HG03139 (cell line): Measurements from ENCODE around the gene WDR70.
A peak's percentile ranks its signal among the peaks of the same experiment; 100 is the strongest.

Source experiments
- ATAC-seq: cut with Tn5 transposase; IDR thresholded peaks from one replicate; pipeline ENCODE4 v1.9.1; 2021; ENCODE audit not compliant: unreplicated experiment

WDR70 gene

DNA sequence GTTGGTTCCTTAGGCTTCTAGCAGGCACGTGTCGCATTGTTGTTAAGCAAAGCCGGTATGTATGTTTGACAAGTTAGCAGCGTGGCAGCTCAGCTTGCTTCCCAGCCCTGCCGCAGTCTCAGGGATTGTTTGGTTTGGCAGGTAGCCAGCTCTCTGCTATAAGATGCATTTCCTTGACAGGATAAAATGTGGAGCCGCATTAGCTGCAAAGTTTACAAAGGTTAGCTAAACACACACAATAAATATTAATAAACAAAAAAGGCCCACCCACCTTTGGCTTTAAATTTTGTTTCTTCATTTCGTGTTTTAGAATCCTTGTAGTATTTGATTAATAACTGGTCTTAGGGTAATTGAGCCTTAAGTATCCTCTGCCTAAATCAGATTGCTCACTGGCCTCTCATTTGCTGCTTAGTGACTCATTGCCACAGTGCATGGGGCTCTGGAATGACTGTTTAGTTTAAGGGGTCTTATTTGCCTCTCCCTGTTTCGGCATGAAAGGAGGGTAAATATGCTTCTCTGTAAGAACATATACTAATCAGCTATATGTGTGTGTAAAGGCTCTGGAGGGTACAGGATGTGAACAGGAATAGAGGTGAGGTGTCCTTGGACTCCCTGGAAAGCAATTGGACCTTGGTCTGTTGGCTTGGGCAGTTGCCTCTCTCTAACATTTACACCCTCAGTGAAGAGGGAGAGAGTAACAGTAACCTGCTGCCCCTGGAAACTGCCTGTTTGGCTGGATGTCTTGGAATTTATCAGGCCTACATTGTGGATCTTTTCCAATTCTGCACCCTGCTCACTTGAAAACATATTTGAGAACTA, 338.7 kb downstream of the WDR70 start:
- no peak for ATAC-seq

DNA sequence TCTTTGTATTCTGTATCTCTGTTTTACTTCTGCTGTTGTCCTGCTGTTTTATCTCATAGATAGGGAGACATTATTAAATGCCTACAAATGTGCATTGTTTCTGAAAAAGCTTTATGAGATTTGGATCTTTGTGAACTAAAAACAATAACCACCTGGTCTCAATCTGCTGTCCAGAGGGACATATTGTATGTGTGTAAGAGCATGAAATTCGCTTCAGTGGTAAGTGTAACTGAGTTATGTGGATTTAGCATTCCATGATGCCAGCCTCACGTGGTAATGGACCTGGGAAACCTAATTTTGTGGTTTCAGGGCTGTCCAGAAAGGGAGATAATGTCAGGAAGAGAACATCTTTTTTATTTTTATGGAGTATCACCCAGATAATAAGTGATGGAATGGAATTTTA, 341.4 kb downstream of the WDR70 start:
- no peak for ATAC-seq

DNA sequence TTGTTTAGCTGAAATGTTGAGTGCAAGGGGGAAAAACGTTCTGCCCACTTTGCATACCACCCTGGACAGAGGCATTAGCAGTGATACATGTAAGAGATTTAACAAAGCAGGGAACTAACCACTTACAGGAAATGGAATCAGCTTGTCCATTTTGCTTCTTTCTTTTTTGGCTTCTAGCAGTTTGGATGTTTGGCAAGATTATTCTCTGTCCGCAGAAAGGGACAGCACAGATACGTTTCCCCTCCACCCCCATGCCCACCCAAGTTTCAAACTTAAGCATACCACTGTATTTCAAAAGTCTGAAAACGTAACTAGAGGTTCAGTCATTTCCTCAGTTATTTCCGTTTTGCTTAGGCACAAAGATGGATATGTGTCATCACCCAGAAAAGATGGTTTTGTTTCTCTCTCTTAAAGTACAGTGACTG, 342.3 kb downstream of the WDR70 start:
- ATAC-seq: peak; percentile 59

DNA sequence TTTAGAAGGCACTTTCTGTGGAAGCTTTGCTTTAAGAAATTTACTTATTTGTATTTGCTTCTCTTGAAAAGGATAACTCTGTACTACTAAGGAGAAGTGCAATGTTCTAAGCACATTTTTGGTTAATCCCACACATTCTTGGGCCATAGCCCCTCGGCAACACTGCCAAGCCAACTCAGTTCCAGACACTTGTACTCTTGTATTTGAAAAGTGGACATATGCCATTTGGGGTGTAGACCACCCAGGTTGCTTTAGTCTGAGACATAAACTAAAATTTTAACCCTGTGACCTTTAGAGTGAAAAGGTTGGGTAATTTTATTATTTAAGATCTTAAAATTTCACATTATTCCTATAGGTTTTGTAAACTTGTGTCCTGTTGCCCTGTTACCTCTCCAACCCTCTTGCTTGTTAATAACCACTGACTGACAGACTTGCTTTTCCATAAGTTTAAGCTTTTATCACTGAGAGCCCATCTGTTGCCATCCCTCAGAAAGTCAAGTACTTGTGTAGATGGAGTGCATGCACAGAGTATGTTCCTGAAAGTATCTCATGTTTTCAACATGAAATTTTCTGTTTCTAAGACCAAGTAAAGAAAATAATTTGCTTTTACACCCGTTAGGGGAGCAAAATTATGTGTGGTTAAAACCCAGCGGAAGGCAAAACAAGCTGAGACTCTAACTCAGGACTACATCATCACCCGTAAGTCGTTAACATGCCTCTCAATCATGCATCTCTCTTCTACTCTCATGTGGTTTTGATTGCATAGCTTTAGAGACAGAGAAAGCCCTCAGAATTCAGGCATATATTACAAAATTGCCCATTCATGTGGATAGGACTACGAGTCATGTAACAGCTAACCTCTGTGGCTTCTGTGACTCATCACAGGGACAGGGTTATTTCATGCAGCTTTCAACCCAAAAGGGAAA, 343.4 kb downstream of the WDR70 start:
- ATAC-seq: peak; percentile 57

DNA sequence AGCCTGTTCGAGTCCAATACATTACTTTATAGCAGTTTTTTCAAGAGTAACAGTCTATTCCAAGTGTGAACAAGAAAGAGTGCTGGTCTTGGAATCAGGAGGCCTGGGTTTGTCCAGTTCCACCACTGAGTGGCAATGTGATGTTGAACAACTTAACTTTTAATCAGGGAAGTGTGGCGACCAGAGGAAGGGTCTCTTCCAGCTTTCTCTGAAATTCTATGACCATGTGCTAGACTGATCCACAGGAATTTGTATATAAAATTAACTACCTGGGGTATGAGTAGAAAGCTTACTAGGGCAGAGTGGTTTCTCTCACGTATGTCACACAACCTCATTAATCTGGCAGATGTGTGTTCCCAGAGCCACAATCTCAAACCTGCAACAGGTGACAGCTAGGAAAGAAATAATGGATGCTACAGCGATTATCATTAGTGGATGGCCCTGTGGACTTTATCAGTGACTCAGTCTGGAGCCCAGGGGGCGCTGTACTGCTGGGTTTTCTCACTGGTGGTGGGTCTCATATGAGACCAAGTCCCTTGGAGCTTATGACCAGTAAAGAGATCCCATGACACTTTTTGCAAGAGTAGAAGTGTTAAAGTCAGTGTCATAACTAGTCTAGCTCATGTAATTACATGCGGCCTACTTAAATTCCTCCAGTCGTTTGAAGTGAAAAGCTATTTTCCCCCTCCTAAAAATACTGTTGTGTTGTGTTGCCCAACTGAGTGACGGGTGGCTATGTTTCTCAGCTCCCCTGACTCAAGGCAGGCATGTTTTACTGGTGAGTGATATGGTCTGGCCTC, 344.2 kb downstream of the WDR70 start:
- ATAC-seq: no peak

DNA sequence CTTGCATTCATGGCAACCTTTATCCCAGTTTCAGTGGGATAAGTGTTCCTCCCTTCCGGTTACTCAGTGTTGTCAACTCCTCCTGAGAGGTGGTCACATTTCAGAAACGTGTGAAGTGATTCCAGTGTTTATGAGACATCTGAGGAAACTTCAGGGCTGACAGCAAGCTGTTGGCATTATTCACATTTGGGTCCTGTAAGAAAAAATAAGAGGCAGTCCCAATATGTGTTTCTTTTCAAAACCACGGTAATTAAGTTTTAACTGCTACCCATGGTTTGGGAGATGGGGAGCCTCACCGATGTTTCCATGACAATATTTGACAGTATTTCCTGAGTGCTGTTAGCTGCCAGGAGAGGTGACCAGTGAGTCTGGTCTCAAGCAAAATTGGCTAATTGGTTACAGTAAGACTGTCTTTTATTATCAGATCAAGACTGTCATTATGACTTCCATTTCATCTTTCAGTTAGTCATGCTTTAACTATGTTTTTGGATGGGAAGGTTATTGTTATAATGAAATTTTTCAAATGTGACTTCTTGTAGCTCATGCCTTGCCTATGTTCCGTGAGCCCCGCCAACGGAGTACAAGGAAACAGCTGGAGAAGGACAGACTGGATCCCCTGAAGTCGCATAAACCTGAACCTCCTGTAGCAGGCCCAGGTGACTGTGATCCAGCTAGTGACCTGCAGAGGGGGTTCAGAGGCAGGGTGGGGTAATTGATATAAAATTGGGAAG, 345.4 kb downstream of the WDR70 start:
- ATAC-seq: no peak

DNA sequence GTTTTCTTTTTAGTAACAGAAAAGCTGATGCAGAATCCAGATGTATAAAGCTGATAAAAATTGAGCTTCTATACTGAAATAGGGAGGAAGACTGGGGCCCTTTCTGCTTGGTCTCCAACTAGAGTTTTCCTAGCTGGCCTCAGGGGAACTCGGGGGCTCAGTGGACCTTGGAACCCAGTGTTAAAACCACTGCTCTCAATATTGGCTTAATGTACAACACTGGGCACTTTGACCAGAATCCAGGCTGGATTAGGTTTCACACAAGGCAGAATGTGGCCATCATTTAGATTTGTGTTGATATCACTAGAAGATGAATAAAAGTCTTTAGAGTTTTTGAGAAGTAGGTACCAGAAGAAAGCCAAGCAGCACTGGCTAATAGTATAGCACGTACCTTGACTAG, 346.1 kb downstream of the WDR70 start:
- ATAC-seq: no peak

DNA sequence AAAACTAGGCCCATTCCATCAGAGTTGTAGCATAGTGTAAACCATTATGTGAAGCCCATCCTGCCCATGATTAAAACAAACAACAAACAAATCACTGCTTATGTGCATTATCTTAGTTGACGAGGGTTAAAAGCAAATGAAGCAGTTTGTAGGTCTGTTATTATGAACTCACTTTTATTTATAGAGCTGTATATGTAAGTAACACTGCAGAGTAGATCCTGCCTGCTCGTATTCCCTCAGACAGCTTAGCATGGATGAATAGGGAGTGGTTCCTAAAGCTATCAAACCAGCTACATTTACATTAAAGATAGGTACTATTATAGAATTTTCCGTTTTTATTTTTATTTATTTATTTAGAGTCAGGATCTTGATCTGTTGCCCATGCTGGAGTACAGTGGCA, 348.1 kb downstream of the WDR70 start:
- no peak for ATAC-seq

DNA sequence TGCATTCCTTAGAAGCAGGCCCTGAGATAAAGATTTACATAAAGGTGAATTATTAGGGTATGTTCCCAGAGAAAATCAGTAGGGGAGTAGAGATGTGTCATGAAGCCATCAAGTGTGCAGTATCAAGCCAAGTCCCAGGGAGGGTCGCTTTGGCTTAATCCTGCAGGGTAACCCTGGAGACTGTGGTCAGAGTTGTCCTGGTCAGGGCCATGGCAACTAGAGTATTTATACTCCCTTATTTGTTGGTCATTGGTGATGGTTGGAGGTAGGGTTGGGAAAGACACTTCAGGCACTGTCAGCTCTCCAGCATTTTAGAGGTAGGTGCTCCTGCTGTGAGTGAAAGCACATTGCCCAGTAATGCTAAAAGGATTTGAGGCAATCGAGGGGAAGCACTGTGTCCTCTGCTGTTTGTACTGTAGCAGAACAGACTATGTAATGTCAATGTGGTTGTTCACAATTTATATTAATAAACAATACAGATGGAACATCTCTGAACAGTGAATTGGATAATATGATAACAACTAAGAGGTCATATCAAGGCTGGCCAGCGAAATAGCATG, 351.9 kb downstream of the WDR70 start:
- no peak for ATAC-seq

DNA sequence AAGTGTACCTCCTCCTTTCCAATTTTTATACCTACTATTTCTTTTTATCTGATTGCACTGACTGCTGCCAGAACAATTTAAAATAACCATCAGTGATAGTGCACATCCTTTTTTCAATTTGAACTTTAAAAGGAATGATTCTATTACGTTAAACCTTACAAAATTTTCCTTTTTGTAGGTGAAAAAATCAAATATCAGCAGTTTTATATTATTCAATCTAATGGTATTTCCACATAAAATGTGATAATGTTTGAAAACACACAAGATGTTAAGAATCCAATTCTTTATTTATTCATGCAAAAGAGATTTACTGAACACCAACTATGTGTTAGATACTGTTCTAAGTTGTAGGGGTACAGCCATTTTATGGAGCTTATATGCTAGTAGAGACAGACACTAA, 355.0 kb downstream of the WDR70 start:
- no peak for ATAC-seq

DNA sequence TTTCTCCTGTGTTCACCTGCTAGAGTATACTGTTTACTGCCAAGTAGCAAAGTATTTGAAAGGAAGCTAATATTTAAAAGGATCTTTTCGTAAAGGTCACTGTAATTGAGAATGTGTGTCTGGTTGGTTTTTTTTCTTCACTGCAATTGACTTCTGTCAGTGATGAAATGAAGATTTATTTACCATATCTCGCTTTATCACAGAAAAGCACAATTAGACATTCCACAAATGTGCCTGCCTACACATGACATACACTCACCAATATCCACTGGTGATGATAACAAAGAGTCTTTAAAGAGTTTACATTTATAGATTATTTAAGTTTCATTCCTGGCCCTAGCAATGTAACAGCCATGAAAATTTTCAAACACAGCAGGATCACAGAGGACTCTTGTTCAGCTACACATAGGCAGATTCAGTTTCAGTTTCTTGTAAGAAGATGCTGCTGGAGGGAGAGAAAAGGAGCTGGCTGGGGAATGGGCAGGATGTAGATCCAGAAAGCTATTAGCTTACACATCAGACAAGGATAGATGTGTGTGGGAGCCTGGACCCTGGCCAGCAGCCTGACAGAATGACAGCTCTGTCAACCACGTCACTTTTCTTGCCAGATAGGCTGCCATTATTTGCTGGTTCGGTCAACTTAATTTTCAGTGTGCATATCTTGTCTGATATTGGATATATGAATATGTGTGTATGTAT, 356.7 kb downstream of the WDR70 start:
- no peak for ATAC-seq

DNA sequence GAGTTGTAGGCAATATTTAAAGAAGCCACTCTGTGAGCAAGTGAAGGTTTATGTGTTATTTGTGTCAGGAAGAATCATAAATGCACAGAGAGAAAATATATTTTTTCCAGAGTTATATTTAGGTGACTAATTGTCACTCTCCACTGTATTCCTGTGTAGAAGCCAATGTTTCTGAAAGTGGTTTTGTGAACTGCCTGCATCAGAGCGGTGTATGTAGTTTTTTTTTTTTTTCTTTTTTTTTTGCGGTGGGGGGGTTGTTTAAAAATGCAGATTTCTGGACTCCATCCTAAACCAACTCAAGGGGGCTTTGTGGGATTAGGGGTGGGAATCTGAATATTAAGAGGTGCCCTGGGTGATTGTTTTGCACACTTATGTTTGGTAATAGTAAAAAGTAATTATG, 357.3 kb downstream of the WDR70 start:
- no peak for ATAC-seq

DNA sequence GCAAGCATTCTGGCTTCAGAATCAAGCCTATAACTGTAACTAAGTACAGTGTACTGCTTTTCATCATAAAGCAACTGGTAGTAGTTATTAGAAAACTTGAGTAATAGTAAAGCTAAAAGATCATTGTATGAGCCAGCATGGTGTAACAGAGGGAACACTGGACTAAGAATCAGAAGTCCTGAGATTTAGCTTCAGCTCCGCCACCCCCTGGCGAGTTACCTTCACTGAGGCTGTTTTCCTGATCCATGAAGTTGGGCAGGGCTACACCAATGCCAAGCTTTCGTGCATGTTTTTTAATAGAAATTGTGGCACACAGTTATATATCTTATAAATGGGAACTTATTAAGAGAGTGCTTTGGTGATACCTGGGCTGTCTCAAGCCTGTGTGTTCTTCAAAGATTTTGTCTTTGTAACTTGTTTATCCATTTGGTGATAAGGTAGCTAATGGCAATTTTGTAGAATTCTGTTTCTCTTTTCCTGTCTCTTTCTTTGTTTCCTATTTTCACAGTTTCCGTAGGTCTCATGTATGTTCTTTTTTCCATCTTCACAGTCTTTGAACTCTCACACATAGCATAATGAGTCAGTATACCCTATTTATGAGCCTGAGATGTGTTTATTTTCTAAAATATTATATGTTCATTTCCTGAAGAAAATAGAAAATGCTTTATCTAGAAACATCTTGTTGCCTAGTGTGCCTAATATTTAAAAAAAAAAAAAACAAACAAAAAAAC, 358.4 kb downstream of the WDR70 start:
- no peak for ATAC-seq

DNA sequence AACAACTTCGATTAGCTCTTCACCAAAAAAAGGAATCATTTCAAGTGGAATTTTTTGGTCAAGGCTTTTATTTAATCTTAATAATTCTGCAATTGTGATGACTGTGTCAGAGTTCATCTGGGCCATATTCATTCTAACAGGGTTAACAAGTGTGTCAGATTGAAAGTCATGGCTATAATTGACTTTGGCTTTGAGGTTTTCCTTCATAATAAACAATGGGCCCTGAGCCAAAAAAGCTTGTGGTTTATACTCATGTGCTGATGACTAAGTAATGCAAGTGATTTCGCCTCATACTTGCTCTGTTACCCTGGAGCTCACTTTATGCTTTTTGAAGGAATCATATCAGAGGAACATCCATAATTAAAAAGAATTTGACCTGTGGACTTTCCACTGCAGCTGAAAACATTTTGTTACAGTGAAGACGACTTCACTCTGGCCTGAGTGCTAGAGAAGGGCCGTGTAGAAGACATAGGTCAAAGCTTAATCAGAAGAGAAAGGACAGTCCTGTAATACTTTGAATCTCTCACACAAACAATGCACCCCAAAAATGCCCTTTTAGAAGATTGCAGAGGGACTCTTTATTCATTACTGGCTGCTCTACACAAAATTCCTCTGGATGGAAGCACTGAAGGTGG, 359.1 kb downstream of the WDR70 start:
- ATAC-seq: peak; percentile 61

DNA sequence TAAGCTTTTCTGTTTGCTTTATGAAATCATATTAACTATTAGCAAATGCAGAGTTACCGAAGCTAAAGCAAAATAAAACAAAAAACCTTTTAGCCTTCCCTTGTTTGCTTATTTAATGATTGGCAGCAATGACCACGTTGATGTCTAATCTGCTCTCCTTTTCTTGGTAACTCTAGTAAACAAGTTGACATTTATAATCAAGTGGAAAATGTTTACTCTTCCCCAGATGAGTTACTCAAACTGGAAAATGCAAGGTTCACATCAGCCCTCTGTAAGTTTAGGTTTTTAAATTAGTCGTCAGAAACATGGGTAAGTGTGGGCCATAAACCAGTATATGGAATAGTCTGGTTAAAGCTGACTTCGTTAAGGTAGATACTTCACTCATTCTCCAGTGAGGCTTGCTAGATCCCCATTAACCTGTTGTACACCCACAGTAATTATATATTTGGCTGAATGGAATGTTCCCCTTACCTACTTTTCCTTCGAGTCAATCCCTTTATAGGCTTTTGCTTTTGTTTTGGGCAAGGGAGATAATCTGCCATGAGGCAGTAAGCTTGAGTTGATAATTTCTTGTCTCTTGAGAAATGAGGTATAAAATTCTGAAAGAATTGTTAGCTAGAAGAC, 359.9 kb downstream of the WDR70 start:
- no peak for ATAC-seq

DNA sequence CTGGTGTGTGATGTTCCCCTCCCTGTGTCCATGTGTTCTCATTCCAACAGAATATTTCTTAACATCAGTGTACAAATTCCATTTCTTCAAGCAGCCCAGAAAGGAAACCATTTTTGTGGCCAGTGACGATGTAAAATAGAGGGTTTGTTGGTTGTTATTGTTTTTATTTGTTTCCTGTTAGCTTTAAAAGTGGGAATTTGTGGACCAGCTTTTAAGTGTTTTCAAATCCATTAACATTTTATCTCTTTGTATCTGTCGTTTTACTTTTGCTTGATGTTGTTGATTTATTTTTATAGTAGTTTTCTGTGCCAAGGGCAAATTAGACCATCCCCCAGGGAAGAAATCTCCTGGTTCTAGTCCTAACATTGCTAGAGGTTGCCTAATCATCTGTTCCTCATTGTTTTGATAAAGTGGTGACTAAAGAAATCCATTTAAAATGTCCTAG, 360.7 kb downstream of the WDR70 start:
- ATAC-seq: no peak

DNA sequence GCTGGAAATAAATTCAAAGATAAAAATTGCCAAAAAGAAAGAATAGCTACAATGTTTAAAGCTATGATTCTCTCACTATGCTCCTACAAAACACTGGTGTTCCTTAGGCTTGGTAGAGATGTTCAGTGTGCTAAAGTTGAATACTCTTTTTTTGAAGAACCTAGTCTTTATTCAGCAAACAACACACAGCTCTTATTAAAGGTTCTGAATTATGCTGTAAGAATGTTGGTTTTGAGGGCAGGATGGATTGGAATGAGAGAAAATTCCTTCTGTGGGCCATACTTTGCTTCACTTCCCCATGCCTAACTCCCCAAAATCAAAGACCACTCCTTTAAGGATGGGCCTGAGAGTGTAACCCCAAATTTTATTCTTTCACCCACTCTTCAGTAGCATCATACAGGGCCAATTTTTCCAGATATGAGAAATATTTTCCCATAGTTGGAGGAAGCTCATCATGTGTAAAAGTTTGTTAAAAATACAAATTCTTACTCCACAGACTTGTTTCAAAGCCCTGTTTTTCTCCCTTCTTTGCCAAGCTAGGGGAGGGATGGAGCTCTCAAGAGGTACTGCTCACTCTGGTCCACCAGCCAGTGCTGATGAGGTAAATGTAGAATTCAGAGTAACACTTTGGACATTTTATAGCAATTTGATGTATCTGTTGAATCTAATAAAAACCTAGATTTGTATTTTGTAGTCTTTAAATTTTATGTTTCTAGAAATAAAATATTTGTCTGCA, 361.4 kb downstream of the WDR70 start:
- no peak for ATAC-seq
